Calu3 (cell line): Measurements from ENCODE around the gene AKIRIN1. TPM values are rescaled to one million over a fixed set of nuclear protein-coding genes. Genes with fewer than 3 reads are reported as not detected.

Experiments
- BruUV-seq: library from RNA; stranded (reverse); fragments of 400-500 nt; replicated peaks from 2 replicates; lab custom pipeline; 2021; lab: Mats Ljungman, UMichigan
- CTCF ChIA-PET: fragments of 300-600 bp; sonication (Branson Sonifier 250); formaldehyde crosslinking; loops from one replicate; lab custom pipeline; 2022; ENCODE audit warnings: antibody characterized with exemption; lab: Charles Lee
- DNase-seq: peaks from one replicate; pipeline ENCODE4 v3.0.0; 2022
- H3K27ac Mint-ChIP-seq: one replicate; pipeline ENCODE4 v1.8.0; 2022; ENCODE audit warnings: mixed read lengths; ENCODE audit not compliant: unreplicated experiment
- H3K27me3 Mint-ChIP-seq: one replicate; pipeline ENCODE4 v1.8.0; 2022; ENCODE audit warnings: mixed read lengths; ENCODE audit not compliant: unreplicated experiment
- H3K36me3 Mint-ChIP-seq: one replicate; pipeline ENCODE4 v1.8.0; 2022; ENCODE audit warnings: mild to moderate bottlenecking, moderate library complexity, mixed read lengths; ENCODE audit not compliant: insufficient read depth, unreplicated experiment
- H3K4me1 Mint-ChIP-seq: one replicate; pipeline ENCODE4 v1.8.0; 2022; ENCODE audit warnings: mild to moderate bottlenecking, low read depth, mixed read lengths; ENCODE audit not compliant: unreplicated experiment
- H3K4me3 Mint-ChIP-seq: one replicate; pipeline ENCODE4 v1.8.0; 2022; ENCODE audit warnings: mild to moderate bottlenecking, low read depth, moderate library complexity, mixed read lengths; ENCODE audit not compliant: unreplicated experiment
- H3K9me3 Mint-ChIP-seq: one replicate; pipeline ENCODE4 v1.8.0; 2022; ENCODE audit warnings: low read depth, mixed read lengths; ENCODE audit not compliant: unreplicated experiment
- intact Hi-C: fragments of 100-400 bp; cut with micrococcal nuclease; formaldehyde crosslinking; loops from one replicate; pipeline ENCODE4 v1.10.0; 2022; ENCODE audit not compliant: unreplicated experiment
- total RNA-seq: library from RNA; stranded (reverse); gene quantifications from 2 replicates; pipeline ENCODE4 v1.2.3, GENCODE V29; 2022
- TF ChIP-seq, protein P1 (sequence below): fragments of 200-600 bp; IDR thresholded peaks from one replicate; pipeline ENCODE4 v1.8.0; 2022; ENCODE audit warnings: antibody characterized with exemption; ENCODE audit not compliant: unreplicated experiment

The AKIRIN1 gene
- total RNA-seq, 1 experiment from 2014 or later: 69.1 TPM

DNA sequence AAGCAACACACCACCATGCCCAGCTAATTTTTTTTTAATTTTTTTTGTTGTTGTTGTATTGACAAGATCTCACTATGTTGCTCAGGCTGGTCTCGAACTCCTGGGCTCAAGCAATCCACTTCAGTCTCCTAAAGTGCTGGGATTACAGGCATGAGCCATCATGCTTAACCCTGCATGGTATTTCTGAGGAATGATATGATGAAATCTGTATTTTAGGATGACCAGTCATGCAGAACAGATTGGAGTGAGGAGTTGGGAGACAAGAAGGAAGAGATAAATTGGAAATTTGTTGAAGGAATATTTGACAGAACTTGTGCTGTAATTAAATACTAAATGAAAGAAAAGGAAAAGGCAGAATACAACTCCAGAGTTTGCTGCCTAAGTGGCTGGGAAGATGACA, 30.4 kb downstream of the AKIRIN1 start:
- intact Hi-C loops: no loop called here
- no peak overlapping the region for H3K4me3 Mint-ChIP-seq
- no peak overlapping the region for H3K27ac Mint-ChIP-seq
- H3K4me1 Mint-ChIP-seq: peaks cover 13% of the 10 kb centered on the region
- DNase-seq: no peak
- H3K27me3 Mint-ChIP-seq: no peaks in the 10 kb centered on the region
- CTCF ChIA-PET: no interaction called here
- peaks cover 10% of the 10 kb centered on the region for H3K36me3 Mint-ChIP-seq
- H3K9me3 Mint-ChIP-seq: no peaks in the 10 kb centered on the region
- TF ChIP-seq, protein P1, sequence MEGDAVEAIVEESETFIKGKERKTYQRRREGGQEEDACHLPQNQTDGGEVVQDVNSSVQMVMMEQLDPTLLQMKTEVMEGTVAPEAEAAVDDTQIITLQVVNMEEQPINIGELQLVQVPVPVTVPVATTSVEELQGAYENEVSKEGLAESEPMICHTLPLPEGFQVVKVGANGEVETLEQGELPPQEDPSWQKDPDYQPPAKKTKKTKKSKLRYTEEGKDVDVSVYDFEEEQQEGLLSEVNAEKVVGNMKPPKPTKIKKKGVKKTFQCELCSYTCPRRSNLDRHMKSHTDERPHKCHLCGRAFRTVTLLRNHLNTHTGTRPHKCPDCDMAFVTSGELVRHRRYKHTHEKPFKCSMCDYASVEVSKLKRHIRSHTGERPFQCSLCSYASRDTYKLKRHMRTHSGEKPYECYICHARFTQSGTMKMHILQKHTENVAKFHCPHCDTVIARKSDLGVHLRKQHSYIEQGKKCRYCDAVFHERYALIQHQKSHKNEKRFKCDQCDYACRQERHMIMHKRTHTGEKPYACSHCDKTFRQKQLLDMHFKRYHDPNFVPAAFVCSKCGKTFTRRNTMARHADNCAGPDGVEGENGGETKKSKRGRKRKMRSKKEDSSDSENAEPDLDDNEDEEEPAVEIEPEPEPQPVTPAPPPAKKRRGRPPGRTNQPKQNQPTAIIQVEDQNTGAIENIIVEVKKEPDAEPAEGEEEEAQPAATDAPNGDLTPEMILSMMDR: no peak
- no TSS peak for BruUV-seq

DNA sequence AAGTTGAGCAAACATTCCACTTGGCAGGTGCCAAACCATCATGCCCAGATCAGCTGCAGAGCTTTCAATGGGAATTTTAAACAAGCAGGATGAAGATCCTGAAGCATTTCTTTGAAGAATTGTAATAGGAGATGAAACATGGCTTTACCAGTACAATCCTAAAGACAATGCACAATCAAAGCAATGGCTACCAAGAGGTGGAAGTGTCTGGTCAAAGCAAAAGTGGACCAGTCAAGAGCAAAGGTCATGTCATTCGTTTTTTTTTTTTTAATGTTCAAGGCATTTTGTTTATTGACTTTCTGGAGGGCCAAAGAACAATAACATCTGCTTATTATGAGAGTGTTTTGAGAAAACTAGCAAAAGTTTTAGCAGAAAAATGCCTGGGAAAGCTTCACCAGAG, 32.1 kb downstream of the AKIRIN1 start:
- H3K4me1 Mint-ChIP-seq: peaks cover 7% of the 10 kb centered on the region

DNA sequence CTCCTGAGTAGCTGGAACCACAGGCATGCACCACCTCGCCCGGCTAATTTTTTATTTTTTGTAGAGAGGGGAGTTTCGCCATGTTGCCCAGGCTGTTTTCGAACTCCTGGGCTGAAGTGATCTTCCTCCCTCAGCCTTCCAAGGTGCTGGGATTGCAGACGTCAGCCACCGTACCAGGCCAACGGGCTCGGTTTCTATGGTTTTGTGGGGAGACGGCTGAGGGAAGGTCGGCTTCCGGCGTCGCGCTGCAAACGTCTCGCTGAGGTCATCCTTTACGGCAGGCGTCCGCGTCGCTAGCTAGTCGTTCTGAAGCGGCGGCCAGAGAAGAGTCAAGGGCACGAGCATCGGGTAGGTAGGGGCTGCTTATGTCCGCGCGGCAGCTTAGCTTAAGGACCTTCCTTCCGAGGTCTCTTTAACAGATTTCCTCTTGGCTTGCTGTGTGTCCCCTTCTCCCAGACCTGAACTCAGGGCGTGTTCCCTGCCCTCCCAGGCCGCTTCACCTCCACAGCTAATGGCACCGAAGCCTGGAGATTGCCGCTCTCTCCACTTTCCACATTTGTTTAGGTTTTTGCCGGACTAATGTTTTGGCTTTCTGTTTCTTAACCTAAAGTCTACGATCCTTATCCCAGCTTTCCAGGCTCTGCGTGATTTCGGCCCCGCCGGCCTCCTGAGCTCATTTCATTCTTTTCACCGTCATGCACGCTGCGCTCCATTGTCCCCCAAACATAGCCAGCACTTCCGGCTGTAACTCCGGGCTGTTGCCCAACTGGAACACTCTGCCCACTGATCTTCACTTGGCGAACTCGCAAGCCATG, 35.2 kb downstream of the AKIRIN1 start, which contains the start of gene NDUFS5:
TSS of gene NDUFS5 (plus strand) at position 300 of the 815 bp plus-strand sequence. CDS start 2,375 bp downstream, outside the sequence.
- Mint-ChIP-seq H3K4me3 (peak within 1 kb of the TSS; percentile 79), H3K4me1 (peaks cover 7% of the 10 kb centered on the region), H3K9me3 (no peaks in the 10 kb centered on the region), H3K27me3 (no peaks in the 10 kb centered on the region), H3K27ac (peak within 1 kb of the TSS; percentile 72), H3K36me3 (peaks cover 33% of the 10 kb centered on the region)
- TF ChIP-seq, protein P1: no peak
- CTCF ChIA-PET: interaction anchor here (0.7 to 1.6 kb wide), 6 partner anchors 9 to 72 kb away, joined by 3 to 8 read pairs (median 4); no protein-coding TSS in a partner anchor
- intact Hi-C loops: no loop called here
- peak; percentile 85 for DNase-seq
- TSS peak; percentile 69 for BruUV-seq

More for the DNA sequence above, 32.1 kb downstream of the AKIRIN1 start:
- H3K4me3 Mint-ChIP-seq: no peak overlapping the region
- intact Hi-C loops: no loop called here
- DNase-seq: no peak
- H3K27me3 Mint-ChIP-seq: no peaks in the 10 kb centered on the region
- no TSS peak for BruUV-seq
- CTCF ChIA-PET: no interaction called here
- H3K36me3 Mint-ChIP-seq: peaks cover 19% of the 10 kb centered on the region
- H3K27ac Mint-ChIP-seq: no peak overlapping the region
- no peaks in the 10 kb centered on the region for H3K9me3 Mint-ChIP-seq
- TF ChIP-seq, protein P1: no peak

DNA sequence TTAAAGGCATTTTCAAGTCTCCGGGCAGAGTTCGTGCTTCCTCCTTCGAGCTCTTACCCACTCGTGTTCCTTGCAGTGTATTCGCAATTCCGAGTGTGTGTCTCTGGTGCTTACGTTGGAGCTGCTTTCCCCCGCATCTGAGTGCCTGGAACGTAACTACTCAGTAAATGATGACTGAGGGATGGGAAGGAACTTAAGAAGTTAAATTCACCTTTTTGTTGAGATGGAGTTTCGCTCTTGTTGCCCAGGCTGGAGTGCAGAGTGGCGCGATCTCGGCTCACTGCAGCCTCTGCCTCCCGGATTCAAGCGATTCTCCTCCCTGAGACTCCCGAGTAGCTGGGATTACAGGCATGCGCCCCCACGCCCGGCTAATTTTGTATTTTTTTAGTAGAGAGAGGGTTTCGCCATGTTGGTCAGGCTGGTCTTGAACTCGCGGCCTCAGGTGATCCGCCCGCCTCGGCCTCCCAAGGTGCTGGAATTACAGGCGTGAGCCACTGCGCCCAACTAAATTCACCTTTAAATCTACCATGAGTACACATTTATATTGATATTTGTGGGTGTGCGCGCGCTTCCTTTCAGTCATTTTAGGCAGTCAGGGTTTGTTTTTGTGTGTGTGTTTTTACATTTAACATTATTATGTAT, 35.9 kb downstream of the AKIRIN1 start:
- TF ChIP-seq, protein P1: no peak
- DNase-seq: no peak
- Mint-ChIP-seq H3K4me3 (peak overlapping the region; percentile 79), H3K36me3 (peaks cover 33% of the 10 kb centered on the region), H3K27ac (peak overlapping the region; percentile 72), H3K27me3 (no peaks in the 10 kb centered on the region), H3K9me3 (no peaks in the 10 kb centered on the region), H3K4me1 (peaks cover 7% of the 10 kb centered on the region)
- no TSS peak for BruUV-seq
- intact Hi-C loops: no loop called here
- CTCF ChIA-PET: interaction anchor here (0.7 to 1.6 kb wide), 4 partner anchors 8 to 72 kb away, joined by 3 to 8 read pairs (median 4); no protein-coding TSS in a partner anchor
